HG03457 (cell line): ENCODE measurements around the gene HOXD4.

Source experiments
- ATAC-seq: cut with Tn5 transposase; IDR thresholded peaks from one replicate; pipeline ENCODE4 v1.9.1; 2021; ENCODE audit warnings: moderate number of reproducible peaks; ENCODE audit not compliant: unreplicated experiment

HOXD4 gene

GRCh38 chr2:176114120-176114929 lies 37.0 kb upstream of the HOXD4 start:
- no peak for ATAC-seq

GRCh38 chr2:176114930-176115625 lies 36.3 kb upstream of the HOXD4 start:
- ATAC-seq = no peak

GRCh38 chr2:176115883-176116813 lies 35.2 kb upstream of the HOXD4 start, which contains the start of gene HOXD10:
Gene HOXD10, plus strand, starts transcription at chr2:176116778. Its CDS starts 56 bp downstream, at chr2:176116834.
- no peak for ATAC-seq

- ATAC-seq = no peak
Measured at GRCh38 chr2:176117162-176117822, 34.1 kb upstream of the HOXD4 start.

- no peak for ATAC-seq
Measured at GRCh38 chr2:176117823-176118371, 33.5 kb upstream of the HOXD4 start.

GRCh38 chr2:176118601-176119339 lies 32.6 kb upstream of the HOXD4 start:
- ATAC-seq = no peak

GRCh38 chr2:176120364-176121189 lies 30.8 kb upstream of the HOXD4 start:
- no peak for ATAC-seq

GRCh38 chr2:176121190-176122051 lies 29.9 kb upstream of the HOXD4 start:
- ATAC-seq = no peak

GRCh38 chr2:176122052-176122682 lies 29.2 kb upstream of the HOXD4 start:
- ATAC-seq = no peak

- no peak for ATAC-seq
Measured at GRCh38 chr2:176122683-176123410, 28.5 kb upstream of the HOXD4 start, which contains the start of gene HOXD9. Gene HOXD9, plus strand, starts transcription at chr2:176122719. Its CDS starts 50 bp downstream, at chr2:176122769.

GRCh38 chr2:176123411-176124109 lies 27.8 kb upstream of the HOXD4 start:
- ATAC-seq = no peak

GRCh38 chr2:176124110-176124946 lies 27.0 kb upstream of the HOXD4 start:
- no peak for ATAC-seq

- ATAC-seq = no peak
Measured at GRCh38 chr2:176124947-176125771, 26.2 kb upstream of the HOXD4 start.

- ATAC-seq = no peak
Measured at GRCh38 chr2:176125772-176126054, 25.6 kb upstream of the HOXD4 start.
